ENCODE results near the gene SLC1A7.

SLC1A7 gene

DNA sequence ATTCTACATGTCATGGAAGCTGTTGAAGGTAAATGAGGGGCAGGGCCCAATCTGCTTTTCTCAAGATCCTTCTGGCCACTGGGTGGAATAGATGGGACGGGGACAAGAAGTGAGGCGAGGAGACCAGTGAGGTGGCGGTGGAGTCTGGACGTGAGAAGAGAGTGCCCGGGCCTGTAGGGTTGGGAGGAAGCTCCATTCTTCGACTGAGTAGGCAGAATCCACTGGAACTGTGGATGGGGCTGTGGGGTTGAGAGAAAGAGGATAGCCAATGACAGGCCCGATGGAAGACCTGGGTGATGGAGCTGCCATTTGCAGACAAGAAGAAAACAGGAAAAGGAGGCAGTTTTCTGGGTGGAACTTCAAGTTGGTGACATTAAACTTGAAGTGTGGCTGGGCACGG is 10.3 kb downstream of the SLC1A7 start:
- CTCF ChIA-PET, result interaction anchor here (0.6 kb wide), 1 partner anchor 209 kb away, joined by 8 read pairs; no protein-coding TSS in a partner anchor
- POLR2A ChIA-PET, result no interaction called here

DNA sequence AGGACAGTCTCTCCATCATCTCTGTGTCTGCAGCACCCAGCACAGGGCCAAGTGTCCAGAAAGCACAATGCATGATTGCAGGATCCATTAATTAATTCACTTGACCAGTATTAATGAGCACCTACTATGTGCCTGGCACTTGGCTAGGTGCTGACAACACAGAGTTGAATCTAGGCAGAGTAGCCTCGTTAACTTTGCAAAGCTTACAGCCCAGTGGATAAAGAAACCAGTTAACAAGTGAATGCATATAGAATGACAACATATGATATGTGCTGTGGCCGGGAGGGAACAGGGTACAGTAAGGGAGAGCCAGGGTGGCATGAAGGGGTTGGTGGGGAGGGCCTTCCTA is 10.9 kb downstream of the SLC1A7 start:
- DNase-seq (ENCODE audit: extremely low spot score), result no peak
- ChIA-PET POLR2A (no interaction called here), CTCF (interaction anchor here (0.6 kb wide), 1 partner anchor 208 kb away, joined by 8 read pairs; no protein-coding TSS in a partner anchor)
- TF ChIP-seq LEF1 (IDR thresholded peaks at IDR 0.05; ENCODE audit: borderline replicate concordance) (no peak), L3MBTL2 (conservative IDR thresholded peaks at IDR 0.05) (no peak), ZNF384 (IDR thresholded peaks at IDR 0.05) (no peak), FOXK2 (IDR thresholded peaks at IDR 0.05) (no peak), FOXA1 (IDR thresholded peaks at IDR 0.05) (no peak), CTBP1 (IDR thresholded peaks at IDR 0.05; ENCODE audit: borderline replicate concordance) (no peak), SP1 (IDR thresholded peaks at IDR 0.05) (no peak), ELF4 (IDR thresholded peaks at IDR 0.05) (no peak), ARNT (IDR thresholded peaks at IDR 0.05) (no peak), NFRKB (IDR thresholded peaks at IDR 0.05) (no peak), FOXM1 (IDR thresholded peaks at IDR 0.05; ENCODE audit: borderline replicate concordance) (no peak), BHLHE40 (IDR thresholded peaks at IDR 0.05; ENCODE audit: borderline replicate concordance) (no peak), TARDBP (IDR thresholded peaks at IDR 0.05) (no peak)
- TF ChIP-seq, protein P1, sequence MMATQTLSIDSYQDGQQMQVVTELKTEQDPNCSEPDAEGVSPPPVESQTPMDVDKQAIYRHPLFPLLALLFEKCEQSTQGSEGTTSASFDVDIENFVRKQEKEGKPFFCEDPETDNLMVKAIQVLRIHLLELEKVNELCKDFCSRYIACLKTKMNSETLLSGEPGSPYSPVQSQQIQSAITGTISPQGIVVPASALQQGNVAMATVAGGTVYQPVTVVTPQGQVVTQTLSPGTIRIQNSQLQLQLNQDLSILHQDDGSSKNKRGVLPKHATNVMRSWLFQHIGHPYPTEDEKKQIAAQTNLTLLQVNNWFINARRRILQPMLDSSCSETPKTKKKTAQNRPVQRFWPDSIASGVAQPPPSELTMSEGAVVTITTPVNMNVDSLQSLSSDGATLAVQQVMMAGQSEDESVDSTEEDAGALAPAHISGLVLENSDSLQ (IDR thresholded peaks at IDR 0.05), result no peak

More for the DNA sequence above, 10.3 kb downstream of the SLC1A7 start:
- no peak for DNase-seq (ENCODE audit: extremely low spot score)
- TF ChIP-seq BHLHE40 (IDR thresholded peaks at IDR 0.05; ENCODE audit: borderline replicate concordance) (no peak), NFRKB (IDR thresholded peaks at IDR 0.05) (no peak), CTBP1 (IDR thresholded peaks at IDR 0.05; ENCODE audit: borderline replicate concordance) (no peak), HDGF (IDR thresholded peaks at IDR 0.05; ENCODE audit: borderline replicate concordance) (no peak), ARNT (IDR thresholded peaks at IDR 0.05) (no peak), ELF4 (IDR thresholded peaks at IDR 0.05) (no peak), FOXA1 (IDR thresholded peaks at IDR 0.05) (no peak), TARDBP (IDR thresholded peaks at IDR 0.05) (no peak), SUZ12 (IDR thresholded peaks at IDR 0.05) (no peak), FOXK2 (IDR thresholded peaks at IDR 0.05) (no peak), SP1 (IDR thresholded peaks at IDR 0.05) (no peak), LEF1 (IDR thresholded peaks at IDR 0.05; ENCODE audit: borderline replicate concordance) (no peak), ZNF384 (IDR thresholded peaks at IDR 0.05) (no peak)
- TF ChIP-seq, protein P1 (IDR thresholded peaks at IDR 0.05), result no peak

DNA sequence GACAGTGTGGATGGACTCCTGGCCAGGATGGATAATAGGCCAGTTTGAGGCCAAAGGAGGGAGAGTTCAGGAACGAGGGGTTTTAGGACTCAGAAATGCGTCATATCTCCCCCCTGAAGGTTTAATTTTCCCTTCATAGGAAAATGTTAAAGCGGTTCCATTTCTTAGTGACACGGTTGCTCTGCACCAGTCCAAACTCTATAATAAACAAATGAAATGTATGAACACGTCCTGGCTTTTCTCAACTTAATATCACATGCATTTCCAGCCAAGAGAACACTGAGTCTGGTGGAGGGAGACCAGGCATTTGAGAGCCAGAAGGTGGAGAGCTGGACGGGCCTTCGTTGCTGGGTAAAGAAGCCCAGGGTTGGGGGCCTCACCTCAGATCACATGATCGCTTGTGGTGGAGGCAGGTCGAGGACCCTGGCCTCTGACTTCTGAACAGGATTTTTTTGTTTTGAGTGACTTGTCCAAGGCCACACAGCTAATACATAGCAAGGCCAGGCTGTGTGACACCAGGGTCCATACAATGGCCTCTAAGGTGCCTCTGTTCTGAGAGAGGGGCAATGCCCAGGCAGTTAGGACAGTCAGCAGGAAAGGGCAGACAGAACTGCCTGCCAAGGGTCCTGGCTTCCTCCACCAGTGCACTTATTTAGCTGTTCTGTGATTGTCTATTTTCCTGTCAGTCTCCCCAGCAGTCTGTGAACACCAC is 11.4 kb downstream of the SLC1A7 start:
- CTCF ChIA-PET, result no interaction called here
- POLR2A ChIA-PET, result no interaction called here
- DNase-seq (ENCODE audit: extremely low spot score), result no peak
- TF ChIP-seq BHLHE40 (IDR thresholded peaks at IDR 0.05; ENCODE audit: borderline replicate concordance) (no peak), NFRKB (IDR thresholded peaks at IDR 0.05) (no peak), ZNF384 (IDR thresholded peaks at IDR 0.05) (no peak), FOXA1 (IDR thresholded peaks at IDR 0.05) (no peak), LEF1 (IDR thresholded peaks at IDR 0.05; ENCODE audit: borderline replicate concordance) (no peak), SP1 (IDR thresholded peaks at IDR 0.05) (no peak), ELF4 (IDR thresholded peaks at IDR 0.05) (no peak), L3MBTL2 (conservative IDR thresholded peaks at IDR 0.05) (no peak), TARDBP (IDR thresholded peaks at IDR 0.05) (no peak), CTBP1 (IDR thresholded peaks at IDR 0.05; ENCODE audit: borderline replicate concordance) (no peak), HDGF (IDR thresholded peaks at IDR 0.05; ENCODE audit: borderline replicate concordance) (no peak), FOXK2 (IDR thresholded peaks at IDR 0.05) (no peak)
- TF ChIP-seq, protein P1 (IDR thresholded peaks at IDR 0.05), result no peak

DNA sequence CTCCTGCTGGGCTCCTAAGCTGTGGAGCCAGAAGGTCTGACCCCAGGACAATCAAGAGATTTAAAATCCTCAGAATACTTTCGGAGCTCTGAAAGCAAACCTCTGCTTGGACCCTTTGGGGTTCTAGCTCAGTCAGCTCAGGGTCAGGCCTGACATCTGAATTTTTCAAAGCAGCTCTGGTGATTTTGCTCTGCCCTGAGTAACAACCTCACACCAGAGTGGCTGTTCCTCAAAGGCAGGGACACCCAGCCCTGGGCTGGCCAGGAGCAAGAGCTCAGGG is 11.9 kb downstream of the SLC1A7 start:
- ChIA-PET CTCF (no interaction called here), POLR2A (no interaction called here)
- TF ChIP-seq FOXK2 (IDR thresholded peaks at IDR 0.05) (no peak), BHLHE40 (IDR thresholded peaks at IDR 0.05; ENCODE audit: borderline replicate concordance) (no peak), NFRKB (IDR thresholded peaks at IDR 0.05) (no peak), L3MBTL2 (conservative IDR thresholded peaks at IDR 0.05) (no peak)
- no peak for DNase-seq (ENCODE audit: extremely low spot score)

DNA sequence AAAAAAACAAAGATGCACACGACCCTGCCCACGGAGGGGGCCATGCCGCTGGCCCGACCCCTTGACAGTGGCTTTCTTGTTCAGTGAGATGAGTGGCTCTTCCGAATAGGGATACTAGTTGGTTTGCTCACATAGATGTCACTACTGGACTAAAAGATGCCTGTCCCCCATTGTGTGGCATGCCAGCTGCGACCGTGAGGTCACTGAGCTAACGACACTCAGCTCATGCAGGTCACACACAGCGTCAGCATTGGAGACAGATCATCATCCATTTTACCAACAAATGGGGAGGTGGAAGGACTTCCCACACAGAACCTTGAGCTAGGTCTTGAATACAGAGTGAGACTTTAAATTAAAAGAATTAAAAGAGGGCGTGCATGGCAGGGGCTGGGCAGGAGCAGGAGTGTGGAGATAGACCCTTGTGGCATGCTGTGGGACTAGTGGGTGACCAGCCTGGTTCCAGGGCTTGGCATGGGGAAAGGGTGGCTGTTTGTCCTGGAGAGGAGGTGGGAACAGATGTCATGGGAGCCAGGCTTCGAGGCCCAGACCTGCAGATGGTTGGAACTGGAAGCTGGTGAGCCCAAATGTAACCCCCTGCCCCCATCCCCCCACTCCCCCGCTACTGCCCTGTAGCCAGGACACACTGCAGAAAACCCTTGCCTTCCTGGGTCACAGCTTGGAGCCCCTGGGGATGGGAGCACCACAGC is 12.4 kb downstream of the SLC1A7 start:
- ChIA-PET CTCF (no interaction called here), POLR2A (no interaction called here)
- TF ChIP-seq HDGF (IDR thresholded peaks at IDR 0.05; ENCODE audit: borderline replicate concordance), result no peak
- TF ChIP-seq FOXA1 (IDR thresholded peaks at IDR 0.05), result no peak
- TF ChIP-seq ARNT (IDR thresholded peaks at IDR 0.05), result no peak
- TF ChIP-seq ELF4 (IDR thresholded peaks at IDR 0.05), result no peak
- TF ChIP-seq CTBP1 (IDR thresholded peaks at IDR 0.05; ENCODE audit: borderline replicate concordance), result no peak
- TF ChIP-seq, protein P1 (IDR thresholded peaks at IDR 0.05), result no peak
- no peak for DNase-seq (ENCODE audit: extremely low spot score)

DNA sequence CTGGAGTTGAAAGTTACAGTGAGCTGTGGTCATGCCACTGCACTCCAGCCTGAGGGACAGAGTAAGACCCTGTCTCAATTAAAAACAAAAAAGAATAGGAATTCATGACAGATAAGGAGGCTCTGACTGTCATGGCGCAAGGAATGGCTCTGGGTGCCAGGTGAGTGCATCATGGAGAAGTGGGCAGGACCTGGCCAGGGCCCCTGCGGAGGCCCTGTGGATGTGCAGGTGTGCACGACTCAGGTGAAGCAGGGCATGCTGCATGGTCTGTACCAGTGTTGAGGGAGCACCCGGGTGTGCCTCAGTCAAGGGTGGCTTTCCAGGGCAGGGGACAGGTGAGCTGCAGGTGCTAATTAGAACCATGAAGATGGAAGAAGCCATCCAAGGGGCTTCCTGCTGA is 14.0 kb downstream of the SLC1A7 start:
- CTCF ChIA-PET, result no interaction called here
- DNase-seq (ENCODE audit: extremely low spot score), result no peak
- POLR2A ChIA-PET, result no interaction called here
- TF ChIP-seq SP1 (IDR thresholded peaks at IDR 0.05), result no peak
- TF ChIP-seq, protein P1 (IDR thresholded peaks at IDR 0.05), result no peak
- TF ChIP-seq HDGF (IDR thresholded peaks at IDR 0.05; ENCODE audit: borderline replicate concordance), result no peak
- no peak for TF ChIP-seq ELF4 (IDR thresholded peaks at IDR 0.05)
- TF ChIP-seq ZNF384 (IDR thresholded peaks at IDR 0.05), result no peak
- no peak for TF ChIP-seq NFRKB (IDR thresholded peaks at IDR 0.05)
- no peak for TF ChIP-seq BHLHE40 (IDR thresholded peaks at IDR 0.05; ENCODE audit: borderline replicate concordance)
- no peak for TF ChIP-seq SUZ12 (IDR thresholded peaks at IDR 0.05)
- no peak for TF ChIP-seq FOXM1 (IDR thresholded peaks at IDR 0.05; ENCODE audit: borderline replicate concordance)
- no peak for TF ChIP-seq FOXK2 (IDR thresholded peaks at IDR 0.05)
- TF ChIP-seq L3MBTL2 (conservative IDR thresholded peaks at IDR 0.05), result no peak
- TF ChIP-seq ARNT (IDR thresholded peaks at IDR 0.05), result no peak
- no peak for TF ChIP-seq FOXA1 (IDR thresholded peaks at IDR 0.05)
- no peak for TF ChIP-seq TARDBP (IDR thresholded peaks at IDR 0.05)
- no peak for TF ChIP-seq LEF1 (IDR thresholded peaks at IDR 0.05; ENCODE audit: borderline replicate concordance)
- TF ChIP-seq CTBP1 (IDR thresholded peaks at IDR 0.05; ENCODE audit: borderline replicate concordance), result no peak

Measured in HEK293T (cell line).